NCI-H1417 (cell line): ENCODE measurements around the gene PIP5K1B.

ENCODE experiments used
- DNase-seq, 3 experiments: peaks; one replicate each; lab custom pipeline; 2025; lab: John Stamatoyannopoulos, UW

Gene PIP5K1B

GRCh38 chr9:68808338-68808890 is 103.4 kb downstream of the PIP5K1B start:
- DNase-seq, result peak; percentile 72 to 96 (median 86)

GRCh38 chr9:68817079-68817875 is 112.2 kb downstream of the PIP5K1B start:
- DNase-seq, result no peak

GRCh38 chr9:68819065-68819464 is 114.0 kb downstream of the PIP5K1B start:
- DNase-seq, result no peak

- no peak for DNase-seq
Measured at GRCh38 chr9:68821911-68822310, 116.9 kb downstream of the PIP5K1B start.

- DNase-seq, result no peak
Measured at GRCh38 chr9:68822596-68823165, 117.6 kb downstream of the PIP5K1B start.

GRCh38 chr9:68825762-68826472 is 120.9 kb downstream of the PIP5K1B start:
- peak in 2 of 3 experiments; percentile 74 to 92 for DNase-seq

- DNase-seq, result no peak
Measured at GRCh38 chr9:68827837-68828744, 123.1 kb downstream of the PIP5K1B start.

GRCh38 chr9:68832101-68832500 is 127.1 kb downstream of the PIP5K1B start:
- no peak for DNase-seq

GRCh38 chr9:68832861-68833518 is 128.0 kb downstream of the PIP5K1B start:
- DNase-seq, result no peak

GRCh38 chr9:68834931-68835520 is 130.0 kb downstream of the PIP5K1B start:
- no peak for DNase-seq

GRCh38 chr9:68836788-68837187 is 131.7 kb downstream of the PIP5K1B start:
- no peak for DNase-seq

GRCh38 chr9:68838245-68838644 is 133.2 kb downstream of the PIP5K1B start:
- no peak for DNase-seq

GRCh38 chr9:68841276-68842052 is 136.4 kb downstream of the PIP5K1B start:
- DNase-seq, result peak; percentile 18 to 66 (median 34)

- no peak for DNase-seq
Measured at GRCh38 chr9:68842568-68842967, 137.5 kb downstream of the PIP5K1B start.

- no peak for DNase-seq
Measured at GRCh38 chr9:68843239-68843638, 138.2 kb downstream of the PIP5K1B start.

- no peak for DNase-seq
Measured at GRCh38 chr9:68844157-68844556, 139.1 kb downstream of the PIP5K1B start.

- peak in 2 of 3 experiments; percentile 27 to 39 for DNase-seq
Measured at GRCh38 chr9:68844631-68845612, 139.9 kb downstream of the PIP5K1B start.

- no peak for DNase-seq
Measured at GRCh38 chr9:68847765-68848164, 142.7 kb downstream of the PIP5K1B start.

- DNase-seq, result no peak
Measured at GRCh38 chr9:68851657-68852056, 146.6 kb downstream of the PIP5K1B start.
